GM23338 (cell line): ENCODE results near the gene CIART. TPM values are rescaled to one million over a fixed set of nuclear protein-coding genes. Genes with fewer than 3 reads are reported as not detected.

ENCODE experiments used
- ATAC-seq: fragments of 200-7000 bp; cut with Tn5 transposase; 3 replicates; pipeline ENCODE4 v1.9.1; 2020
- DNase-seq: peaks from one replicate; pipeline ENCODE4 v3.0.0-alpha.2; 2015; ENCODE audit warnings: low spot score
- H2AFZ ChIP-seq: fragments of 200-600 bp; sonication (generic); 2 replicates; pipeline ENCODE4 v1.8.0; 2016; ENCODE audit warnings: antibody characterized with exemption, mild to moderate bottlenecking, moderate library complexity
- H3F3A ChIP-seq: fragments of 200-600 bp; sonication (generic); replicated peaks from 2 replicates; pipeline ENCODE4 v1.8.0; 2017; ENCODE audit warnings: antibody characterized with exemption, mixed run types, low read depth
- H3K27ac ChIP-seq: fragments of 200-600 bp; sonication (generic); 2 replicates; pipeline ENCODE4 v1.6.1; 2016; ENCODE audit warnings: low read depth
- H3K27me3 ChIP-seq: fragments of 200-600 bp; sonication (generic); 2 replicates; pipeline ENCODE4 v1.8.0; 2016; ENCODE audit warnings: mild to moderate bottlenecking, mixed run types, moderate library complexity; ENCODE audit not compliant: insufficient read depth
- H3K36me3 ChIP-seq: fragments of 200-600 bp; sonication (generic); 2 replicates; pipeline ENCODE4 v1.8.0; 2016; ENCODE audit warnings: mild to moderate bottlenecking; ENCODE audit not compliant: insufficient read depth
- H3K4me1 ChIP-seq: fragments of 200-600 bp; sonication (generic); 2 replicates; pipeline ENCODE4 v1.8.0; 2016; ENCODE audit warnings: mild to moderate bottlenecking, moderate library complexity; ENCODE audit not compliant: insufficient read depth
- H3K4me2 ChIP-seq: fragments of 200-600 bp; sonication (generic); 2 replicates; pipeline ENCODE4 v1.7.1; 2017; ENCODE audit warnings: mixed run types
- H3K4me3 ChIP-seq: fragments of 200-600 bp; sonication (generic); 2 replicates; pipeline ENCODE4 v1.6.1; 2016; ENCODE audit warnings: mixed run types
- H3K79me2 ChIP-seq: fragments of 200-600 bp; sonication (generic); replicated peaks from 2 replicates; pipeline ENCODE4 v1.8.0; 2017; ENCODE audit warnings: mild to moderate bottlenecking; ENCODE audit not compliant: insufficient read depth
- H3K9me2 ChIP-seq: fragments of 200-600 bp; sonication (generic); 2 replicates; pipeline ENCODE4 v1.8.0; 2017; ENCODE audit not compliant: insufficient read depth
- H4K20me1 ChIP-seq: fragments of 200-600 bp; sonication (generic); replicated peaks from 2 replicates; pipeline ENCODE4 v1.8.0; 2017; ENCODE audit warnings: mild to moderate bottlenecking; ENCODE audit not compliant: insufficient read depth
- H3K27ac Mint-ChIP-seq: 2 replicates; pipeline ENCODE4 v1.8.0; 2020; ENCODE audit warnings: inconsistent platforms, mild to moderate bottlenecking, moderate library complexity, mixed read lengths
- H3K27me3 Mint-ChIP-seq: 3 replicates; pipeline ENCODE4 v1.8.0; 2022; ENCODE audit warnings: low read depth, mild to moderate bottlenecking, moderate library complexity, mixed read lengths, inconsistent platforms; ENCODE audit not compliant: insufficient read depth, poor library complexity
- H3K36me3 Mint-ChIP-seq: 3 replicates; pipeline ENCODE4 v1.8.0; 2021; ENCODE audit warnings: low read depth, mild to moderate bottlenecking, inconsistent platforms, moderate library complexity, mixed read lengths
- H3K4me1 Mint-ChIP-seq: 3 replicates; pipeline ENCODE4 v1.8.0; 2020; ENCODE audit warnings: mild to moderate bottlenecking, inconsistent platforms, mixed read lengths
- H3K4me3 Mint-ChIP-seq: 3 replicates; pipeline ENCODE4 v1.8.0; 2021; ENCODE audit warnings: moderate library complexity, mild to moderate bottlenecking, inconsistent platforms, mixed read lengths
- H3K9me3 Mint-ChIP-seq: 3 replicates; pipeline ENCODE4 v1.8.0; 2020; ENCODE audit warnings: moderate library complexity, mild to moderate bottlenecking, inconsistent platforms, mixed read lengths
- CREB1 ChIP-seq: fragments of 250-450 bp; sonication (Bioruptor Pico); IDR thresholded peaks from 2 replicates; pipeline ENCODE4 v1.5.0; 2020; ENCODE audit warnings: low read depth, mild to moderate bottlenecking, moderate library complexity
- CTCF ChIP-seq, 2 experiments: fragments of 200-600 bp in 1 of 2; sonication (generic) in 1 of 2; conservative IDR thresholded peaks; 2 replicates each; pipeline versions ENCODE4 v1.5.1 to v1.6.1; 2016 to 2017; ENCODE audit warnings: antibody characterized with exemption in 2 of 2, low read depth in 2 of 2, mild to moderate bottlenecking in 2 of 2, moderate library complexity in 1 of 2
- EZH2 ChIP-seq: fragments of 200-600 bp; sonication (generic); IDR thresholded peaks from one replicate; pipeline ENCODE4 v1.8.0; 2017; ENCODE audit warnings: antibody characterized with exemption, mild to moderate bottlenecking, low read depth; ENCODE audit not compliant: unreplicated experiment
- NANOG ChIP-seq: IDR thresholded peaks from 2 replicates; pipeline ENCODE4 v1.6.1; 2016; ENCODE audit warnings: antibody characterized with exemption, borderline replicate concordance
- STAT1 ChIP-seq: IDR thresholded peaks from one replicate; pipeline ENCODE4 v1.6.1; 2016; ENCODE audit warnings: antibody characterized with exemption; ENCODE audit not compliant: unreplicated experiment
- ZNF114 ChIP-seq: fragments of 250-450 bp; sonication (Bioruptor Pico); IDR thresholded peaks from 2 replicates; pipeline ENCODE4 v1.5.0; 2020; ENCODE audit warnings: mild to moderate bottlenecking, moderate library complexity
- ZNF331 ChIP-seq: fragments of 250-450 bp; sonication (Bioruptor Pico); IDR thresholded peaks from 2 replicates; pipeline ENCODE4 v1.5.0; 2020; ENCODE audit warnings: low read depth, mild to moderate bottlenecking, moderate library complexity
- ZNF462 ChIP-seq: fragments of 250-450 bp; sonication (Bioruptor Pico); IDR thresholded peaks from 2 replicates; pipeline ENCODE4 v1.5.0; 2020; ENCODE audit warnings: mild to moderate bottlenecking, moderate library complexity
- polyA plus RNA-seq: library from polyadenylated mRNA; unstranded; fragments of >200 nt; fragmentation: Nextera tagmentation; extraction: Ambion mirVana; gene quantifications from 2 replicates; pipeline ENCODE4 v1.2.1, GENCODE V29; 2016
- total RNA-seq: library from RNA; depleted of rRNA; stranded (reverse); fragments of >200 nt; shearing (Covaris generic); gene quantifications from 2 replicates; pipeline ENCODE4 v1.2.3, GENCODE V29; 2014

CIART gene
- total and polyA plus RNA-seq, 2 experiments from 2014 or later: 9.3 to 16.4 TPM

- TF ChIP-seq ZNF462 (CRISPR knock-in tag): no peak
These were observed 39.4 kb downstream of the CIART start (continued) for GRCh38 chr1:150321826-150322166.

GRCh38 chr1:150322310-150322709 is 40.0 kb downstream of the CIART start:
- ATAC-seq: no peak
- 0 out of 3 replicates have a peak, but pooled peaks cover 2% of the 10 kb centered on the region for H3K4me1 Mint-ChIP-seq
- DNase-seq: no peak
- peaks cover 41% of the 10 kb centered on the region for H3K79me2 ChIP-seq
- H3K36me3 Mint-ChIP-seq: peaks cover 34% of the 10 kb centered on the region
- H3K36me3 ChIP-seq: peaks cover 27% of the 10 kb centered on the region
- H3K27me3 ChIP-seq: no peaks in the 10 kb centered on the region
- peak overlapping the region; percentile 96 for H3K4me3 Mint-ChIP-seq
- no peaks in the 10 kb centered on the region for H3K9me3 Mint-ChIP-seq
- H3F3A ChIP-seq: peaks cover 3% of the 10 kb centered on the region; the same call in 1 of the 2 replicates
- peaks cover 14% of the 10 kb centered on the region for H4K20me1 ChIP-seq
- H3K4me1 ChIP-seq: no peaks in the 10 kb centered on the region
- H3K9me2 ChIP-seq: no peaks in the 10 kb centered on the region
- H3K27ac Mint-ChIP-seq: 0 out of 2 replicates have a peak overlapping the region, but pooled peaks have one; percentile 95
- H3K4me2 ChIP-seq: peak overlapping the region; percentile 90
- peak overlapping the region; percentile 80 for H3K4me3 ChIP-seq
- no peak overlapping the region for H2AFZ ChIP-seq
- no peak overlapping the region; the same call in 1 of the 2 replicates for H3K27ac ChIP-seq
- peaks cover 6% of the 10 kb centered on the region for H3K27me3 Mint-ChIP-seq
- TF ChIP-seq CREB1 (no peak), STAT1 (no peak), ZNF462 (CRISPR knock-in tag) (no peak), NANOG (no peak), ZNF331 (CRISPR knock-in tag) (no peak), EZH2 (no peak), CTCF (conservative IDR thresholded peaks at IDR 0.05; ENCODE audit: low read depth in 2 of 2) (no peak), ZNF114 (CRISPR knock-in tag) (no peak)
